SK-N-MC (cell line): Measurements from ENCODE around the gene RDX.
A peak's percentile ranks its signal among the peaks of the same experiment; 100 is the strongest.

ENCODE experiments used
- DNase-seq: peaks from one replicate; pipeline ENCODE4 v3.0.0-alpha.2; 2011; ENCODE audit warnings: low read depth, low spot score
- H3K27ac ChIP-seq: fragments of 200-600 bp; sonication (generic); 2 replicates; pipeline ENCODE4 v1.5.1; 2016; ENCODE audit warnings: mixed run types
- H3K36me3 ChIP-seq: fragments of 200-600 bp; sonication (generic); 2 replicates; pipeline ENCODE4 v1.6.1; 2017; ENCODE audit warnings: antibody characterized with exemption, low read length, mixed read lengths; ENCODE audit not compliant: insufficient read depth
- H3K4me3 ChIP-seq: fragments of 200-600 bp; sonication (generic); 2 replicates; pipeline ENCODE4 v1.5.1; 2016
- H3K9ac ChIP-seq: fragments of 200-600 bp; sonication (generic); 2 replicates; pipeline ENCODE4 v1.8.0; 2017; ENCODE audit warnings: mixed run types, mixed read lengths; ENCODE audit not compliant: insufficient read length
- H3K9me3 ChIP-seq: fragments of 200-600 bp; sonication (generic); 2 replicates; pipeline ENCODE4 v1.6.1; 2017; ENCODE audit warnings: low read depth, mild to moderate bottlenecking, antibody characterized with exemption, low read length, moderate library complexity, mixed read lengths
- EZH2 ChIP-seq: fragments of 200-600 bp; sonication (generic); IDR thresholded peaks from one replicate; pipeline ENCODE4 v1.6.1; 2017; ENCODE audit warnings: antibody characterized with exemption
- FOXP2 ChIP-seq: optimal IDR thresholded peaks from 2 replicates; pipeline ENCODE3; 2011; ENCODE audit warnings: mild to moderate bottlenecking, moderate library complexity; ENCODE audit not compliant: insufficient read depth; ENCODE audit errors: extremely low read length, control extremely low read depth
- POLR2AphosphoS5 ChIP-seq: IDR thresholded peaks from 2 replicates; pipeline ENCODE4 v1.6.1; 2012; ENCODE audit warnings: mild to moderate bottlenecking, low read depth, low read length, borderline replicate concordance

RDX gene

DNA sequence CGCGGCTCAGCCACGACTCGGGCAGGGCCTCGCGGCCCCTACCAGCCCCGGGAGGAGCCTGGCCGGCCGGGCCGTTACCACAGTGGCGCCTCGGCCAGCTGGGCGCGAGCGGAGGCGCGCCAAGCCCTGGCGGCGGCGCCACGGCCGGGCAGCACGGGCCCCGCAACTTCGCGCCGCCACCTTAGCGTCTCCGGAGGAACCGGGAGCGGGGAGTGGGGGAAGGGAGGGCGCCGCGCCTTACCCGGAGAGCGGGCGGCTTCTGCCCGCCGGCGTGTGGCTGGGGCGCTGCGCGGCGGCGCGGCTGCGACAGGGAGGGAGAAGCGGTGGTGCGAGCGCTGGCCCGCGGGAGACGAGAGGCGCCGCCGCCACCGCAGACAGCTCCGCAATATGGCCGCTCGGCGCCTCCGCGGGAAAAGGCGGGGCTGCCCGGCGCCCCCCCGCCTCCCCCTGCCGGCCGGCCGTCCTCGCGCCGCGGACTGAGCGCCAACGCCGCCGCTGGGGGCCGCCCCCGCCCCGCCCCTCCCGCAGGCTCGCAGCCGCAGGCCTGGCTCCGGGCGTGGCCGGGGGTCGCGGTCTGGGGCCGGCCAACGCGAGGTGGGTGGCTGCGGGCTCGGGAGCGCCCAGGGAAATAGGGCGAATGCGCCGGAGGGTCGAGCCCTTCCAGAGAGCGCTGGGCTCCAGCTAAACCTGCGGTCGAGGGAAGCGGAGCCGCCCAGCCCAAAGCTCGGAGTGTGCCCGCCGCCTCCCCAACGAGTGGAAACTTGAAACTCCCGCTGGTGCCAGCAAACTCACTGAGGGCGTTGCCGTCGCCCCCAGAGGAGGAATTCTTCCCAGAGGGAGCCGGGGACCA lies at the start of gene RDX:
TSS of gene RDX (minus strand) at position 389 of the 850 bp plus-strand sequence. CDS start 16,922 bp downstream, outside the sequence.
- Histone ChIP-seq H3K27ac (peak within 1 kb of the TSS; percentile 98), H3K9ac (peak within 1 kb of the TSS; percentile 99), H3K9me3 (no peaks in the 10 kb centered on the region), H3K4me3 (peak within 1 kb of the TSS; percentile 86), H3K36me3 (peaks cover 4% of the 10 kb centered on the region)
- TF ChIP-seq EZH2 = no peak
- no peak; the same call in 1 of the 2 replicates for TF ChIP-seq POLR2AphosphoS5
- peak; percentile 65 for TF ChIP-seq FOXP2
- no peak for DNase-seq

DNA sequence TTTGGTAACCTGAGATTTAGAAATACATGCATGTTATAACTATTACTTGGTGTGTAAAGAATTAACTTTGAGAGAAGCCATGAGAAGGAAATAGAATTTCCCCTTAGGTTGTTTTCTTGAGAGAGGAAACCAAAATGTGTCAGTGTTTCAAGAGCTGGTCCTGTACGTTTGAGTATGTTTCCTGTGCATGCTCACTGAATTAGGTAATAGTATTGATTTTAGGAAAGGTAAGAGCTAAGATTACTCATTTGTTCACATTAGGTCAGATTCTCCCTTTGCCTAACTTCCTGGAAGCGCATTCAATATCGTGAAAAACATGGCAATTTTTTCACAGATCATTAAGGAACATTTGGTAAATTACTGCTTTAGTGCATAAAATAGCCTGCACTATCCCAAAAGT lies 49.3 kb upstream of the RDX start:
- no peaks in the 10 kb centered on the region for H3K36me3 ChIP-seq
- H3K4me3 ChIP-seq = peak overlapping the region; percentile 59
- H3K9ac ChIP-seq = peak overlapping the region; percentile 59
- H3K9me3 ChIP-seq = no peaks in the 10 kb centered on the region
- TF ChIP-seq FOXP2 (no peak), EZH2 (no peak), POLR2AphosphoS5 (no peak)
- no peak for DNase-seq
- H3K27ac ChIP-seq = peak overlapping the region; percentile 94

- DNase-seq = no peak
- H3K4me3 ChIP-seq = no peak overlapping the region
- H3K9me3 ChIP-seq = no peaks in the 10 kb centered on the region
- no peak for TF ChIP-seq POLR2AphosphoS5
- no peak for TF ChIP-seq EZH2
- no peak for TF ChIP-seq FOXP2
- no peak overlapping the region for H3K9ac ChIP-seq
- no peaks in the 10 kb centered on the region for H3K36me3 ChIP-seq
- no peak overlapping the region for H3K27ac ChIP-seq
Observed at GRCh38 chr11:110340436-110340835, 44.0 kb upstream of the RDX start.

- no peak overlapping the region for H3K27ac ChIP-seq
- H3K4me3 ChIP-seq = no peak overlapping the region
- H3K36me3 ChIP-seq = no peaks in the 10 kb centered on the region
- H3K9ac ChIP-seq = no peak overlapping the region
- no peak for DNase-seq
- H3K9me3 ChIP-seq = no peaks in the 10 kb centered on the region
- no peak for TF ChIP-seq FOXP2
- no peak for TF ChIP-seq EZH2
- no peak for TF ChIP-seq POLR2AphosphoS5
Observed at GRCh38 chr11:110339456-110340250, 43.2 kb upstream of the RDX start.

DNA sequence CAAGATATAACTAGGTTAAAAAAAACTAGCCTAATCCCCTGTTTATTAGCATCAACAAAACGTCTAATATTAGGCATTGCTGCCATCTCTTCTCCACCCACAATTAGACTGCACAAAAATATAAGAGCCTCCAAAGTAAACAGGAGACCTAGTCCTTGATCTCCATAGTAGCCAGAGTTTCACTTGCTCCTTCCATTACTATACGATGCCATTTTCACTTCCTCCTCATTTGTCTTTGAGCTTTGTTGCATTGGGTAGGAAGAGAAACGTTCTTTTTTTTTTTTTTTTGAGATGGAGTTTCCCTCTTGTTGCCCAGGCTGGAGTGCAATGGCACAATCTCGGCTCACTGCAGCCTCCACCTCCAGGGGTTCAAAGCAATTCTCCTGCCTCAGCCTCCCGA lies 42.3 kb upstream of the RDX start:
- no peak for TF ChIP-seq POLR2AphosphoS5
- H3K27ac ChIP-seq = no peak overlapping the region
- H3K9me3 ChIP-seq = no peaks in the 10 kb centered on the region
- DNase-seq = no peak
- H3K4me3 ChIP-seq = no peak overlapping the region
- H3K9ac ChIP-seq = no peak overlapping the region
- no peaks in the 10 kb centered on the region for H3K36me3 ChIP-seq

- Histone ChIP-seq H3K9me3 (no peaks in the 10 kb centered on the region), H3K36me3 (no peaks in the 10 kb centered on the region), H3K27ac (no peak overlapping the region), H3K9ac (no peak overlapping the region), H3K4me3 (no peak overlapping the region)
- DNase-seq = no peak
- no peak for TF ChIP-seq FOXP2
- no peak for TF ChIP-seq EZH2
- no peak for TF ChIP-seq POLR2AphosphoS5
Observed at GRCh38 chr11:110337570-110338193, 41.3 kb upstream of the RDX start.

DNA sequence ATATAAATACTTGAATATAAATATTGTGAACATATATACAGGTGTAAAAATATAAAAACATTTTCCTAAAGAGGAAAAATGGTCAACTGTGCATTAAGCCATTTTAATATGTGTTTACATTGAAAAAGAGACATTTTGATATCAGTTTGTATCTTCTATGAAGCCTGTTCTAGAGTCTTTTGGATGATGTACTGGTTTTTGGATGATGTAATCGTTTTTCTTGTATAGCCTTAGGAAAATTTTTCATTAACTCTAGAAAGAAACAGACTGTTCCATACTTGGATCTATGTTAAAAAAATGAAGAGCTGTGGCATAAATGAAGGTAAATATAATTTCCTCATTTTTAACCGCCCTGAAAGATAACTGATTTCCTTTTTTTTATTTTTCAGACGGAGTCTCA lies 39.6 kb upstream of the RDX start:
- Histone ChIP-seq H3K36me3 (no peaks in the 10 kb centered on the region), H3K4me3 (no peak overlapping the region), H3K9me3 (no peaks in the 10 kb centered on the region), H3K27ac (0 out of 2 replicates have a peak overlapping the region, but pooled peaks have one; percentile 15), H3K9ac (no peak overlapping the region)
- no peak for DNase-seq
- no peak for TF ChIP-seq POLR2AphosphoS5
- no peak for TF ChIP-seq FOXP2
- TF ChIP-seq EZH2 = no peak

GRCh38 chr11:110335358-110335757 lies 38.9 kb upstream of the RDX start:
- TF ChIP-seq EZH2 (no peak), POLR2AphosphoS5 (no peak), FOXP2 (no peak)
- H3K9me3 ChIP-seq = no peaks in the 10 kb centered on the region
- DNase-seq = no peak
- H3K4me3 ChIP-seq = no peak overlapping the region
- 0 out of 2 replicates have a peak overlapping the region, but pooled peaks have one; percentile 15 for H3K27ac ChIP-seq
- no peaks in the 10 kb centered on the region for H3K36me3 ChIP-seq
- no peak overlapping the region for H3K9ac ChIP-seq
